NCI-H2227 (cell line): ENCODE data around the gene BCL11B.

Experiments
- DNase-seq: peaks from one replicate; lab custom pipeline; 2025; ENCODE audit not compliant: unreplicated experiment; lab: John Stamatoyannopoulos, UW

Gene BCL11B

GRCh38 chr14:99168330-99168729 lies 103.7 kb downstream of the BCL11B start:
- no peak for DNase-seq

GRCh38 chr14:99166506-99166905 lies 105.5 kb downstream of the BCL11B start:
- no peak for DNase-seq

- no peak for DNase-seq
These were observed 107.3 kb downstream of the BCL11B start for GRCh38 chr14:99164712-99165111.

GRCh38 chr14:99163446-99163845 lies 108.6 kb downstream of the BCL11B start:
- DNase-seq = no peak

GRCh38 chr14:99159341-99160340 lies 112.4 kb downstream of the BCL11B start:
- DNase-seq = no peak

- no peak for DNase-seq
These were observed 113.3 kb downstream of the BCL11B start for GRCh38 chr14:99158646-99159165.

GRCh38 chr14:99158150-99158549 lies 113.8 kb downstream of the BCL11B start:
- no peak for DNase-seq

- no peak for DNase-seq
These were observed 114.3 kb downstream of the BCL11B start for GRCh38 chr14:99157676-99158075.

GRCh38 chr14:99157246-99157645 lies 114.8 kb downstream of the BCL11B start:
- no peak for DNase-seq

GRCh38 chr14:99156814-99157213 lies 115.2 kb downstream of the BCL11B start:
- DNase-seq = no peak

- no peak for DNase-seq
These were observed 115.9 kb downstream of the BCL11B start for GRCh38 chr14:99156090-99156425.

GRCh38 chr14:99155173-99156089 lies 116.6 kb downstream of the BCL11B start:
- DNase-seq = no peak

- DNase-seq = no peak
These were observed 121.8 kb downstream of the BCL11B start for GRCh38 chr14:99150236-99150635.

- DNase-seq = no peak
These were observed 123.0 kb downstream of the BCL11B start for GRCh38 chr14:99148861-99149610.

- DNase-seq = no peak
These were observed 123.9 kb downstream of the BCL11B start for GRCh38 chr14:99148131-99148530.

GRCh38 chr14:99147366-99147740 lies 124.6 kb downstream of the BCL11B start:
- DNase-seq = no peak

- DNase-seq = no peak
These were observed 125.2 kb downstream of the BCL11B start for GRCh38 chr14:99146616-99147365.

GRCh38 chr14:99145307-99145706 lies 126.7 kb downstream of the BCL11B start:
- DNase-seq = no peak

- no peak for DNase-seq
These were observed 128.2 kb downstream of the BCL11B start for GRCh38 chr14:99143793-99144192.

- no peak for DNase-seq
These were observed 128.9 kb downstream of the BCL11B start for GRCh38 chr14:99143126-99143525.
